H1 (cell line): ENCODE measurements around the gene MFSD6L. TPM values are rescaled to one million over a fixed set of nuclear protein-coding genes. Genes with fewer than 3 reads are reported as not detected.

ENCODE experiments used
- CHD7 ChIP-seq: fragments of 300-600 bp; sonication (generic); IDR thresholded peaks from 2 replicates; pipeline ENCODE4 v1.7.1; 2012; ENCODE audit warnings: low read length, moderate library complexity, mild to moderate bottlenecking, inconsistent platforms; ENCODE audit not compliant: insufficient replicate concordance
- EZH2 ChIP-seq: fragments of 200-600 bp; sonication (generic); IDR thresholded peaks from 2 replicates; pipeline ENCODE4 v1.7.1; 2012; ENCODE audit warnings: low read depth, mild to moderate bottlenecking, moderate library complexity, low read length, inconsistent platforms; ENCODE audit not compliant: severe bottlenecking
- GABPA ChIP-seq: IDR thresholded peaks from 2 replicates; pipeline ENCODE4 v1.6.1; 2011; ENCODE audit warnings: mild to moderate bottlenecking, low read length, moderate library complexity, borderline replicate concordance; ENCODE audit not compliant: insufficient read depth
- polyA plus RNA-seq, 7 experiments: library from polyadenylated mRNA; depleted of rRNA in 3 of 7; stranded (reverse) in 5 of 7; unstranded in 2 of 7; fragments of >200 nt in 5 of 7; fragments of 200-250 nt in 2 of 7; gene quantifications; 1 replicate in 5 of 7; 2 replicates in 1 of 7; 4 replicates in 1 of 7; pipeline versions ENCODE4 v1.2.1 to v1.2.3, GENCODE V29; 2011 to 2013; ENCODE audit warnings: missing spikeins in 2 of 7, mixed read lengths in 2 of 7
- total RNA-seq: library from RNA; stranded (reverse); fragmentation: NEBNext Ultra II Directional; extraction: Animal tissue kit (Norgen Biotek cat#: 25700); gene quantifications from 2 replicates; pipeline ENCODE4 v1.2.1, GENCODE V29; 2021

MFSD6L gene
- total and polyA plus RNA-seq, 2 of the 8 experiments (the other 6 are each of a cell fraction or from before 2014, with no cell fraction given), result 2.6 to 2.7 TPM

- TF ChIP-seq CHD7 (no peak), EZH2 (no peak), GABPA (no peak)
Measured at GRCh38 chr17:8822401-8823035, 23.4 kb upstream of the MFSD6L start (continued).
